Breast epithelium (tissue), 4 donors: ENCODE data around the gene SPATS2. TPM values are rescaled to one million over a fixed set of nuclear protein-coding genes. Genes with fewer than 3 reads are reported as not detected.

Source experiments
- DNase-seq, 2 donors: peaks; one replicate each; pipeline ENCODE4 v3.0.0-alpha.2; 2019; ENCODE audit warnings: low spot score in 2 of 2
- H3K27ac ChIP-seq, 2 donors: fragments of 200-600 bp; sonication (generic) in 1 of 2; one replicate each; pipeline ENCODE4 v1.5.1; 2016 to 2019; ENCODE audit warnings: mild to moderate bottlenecking in 1 of 2
- H3K27me3 ChIP-seq, 2 donors: fragments of 200-600 bp; sonication (generic) in 1 of 2; one replicate each; pipeline versions ENCODE4 v1.5.1 to v1.6.0; 2017 to 2019; ENCODE audit warnings: control low read depth in 1 of 2, mild to moderate bottlenecking in 1 of 2
- H3K36me3 ChIP-seq: fragments of 200-600 bp; one replicate; pipeline ENCODE4 v1.5.1; 2019
- H3K4me1 ChIP-seq, 2 donors: fragments of 200-600 bp; sonication (generic); one replicate each; pipeline ENCODE4 v1.5.1; 2016 to 2019; ENCODE audit warnings: control low read depth in 1 of 2
- H3K4me3 ChIP-seq, 3 donors: fragments of 200-600 bp; sonication (generic); 1 replicate in 2 of 3; 2 replicates in 1 of 3; pipeline ENCODE4 v1.5.1; 2016 to 2019; ENCODE audit warnings: mild to moderate bottlenecking in 3 of 3, moderate library complexity in 2 of 3
- H3K9me3 ChIP-seq, 2 donors: fragments of 200-600 bp; sonication (generic) in 1 of 2; one replicate each; pipeline ENCODE4 v1.5.1; 2016 to 2019; ENCODE audit warnings: control low read depth in 1 of 2
- POLR2A ChIP-seq: fragments of 450-650 bp; IDR thresholded peaks from one replicate; pipeline ENCODE4 v1.6.1; 2016; ENCODE audit warnings: antibody characterized with exemption, mild to moderate bottlenecking, moderate library complexity
- POLR2AphosphoS5 ChIP-seq, 3 donors: sonication (generic); formaldehyde crosslinking; IDR thresholded peaks; one replicate each; pipeline ENCODE4 v1.6.1; 2017; ENCODE audit warnings: antibody characterized with exemption in 3 of 3
- intact Hi-C: fragments of 100-400 bp; cut with DNase I; formaldehyde crosslinking; loops from one replicate; pipeline ENCODE4 v1.15.1; 2023; ENCODE audit warnings: low total_unique reads
- total RNA-seq, 3 donors: library from RNA; depleted of rRNA; stranded (reverse); fragments of >200 nt; gene quantifications; one replicate each; pipeline ENCODE4 v1.1.0, GENCODE V29; 2016
- TF ChIP-seq, protein P1 (sequence below), 3 donors: fragments of 450-650 bp; IDR thresholded peaks; one replicate each; pipeline ENCODE4 v1.5.1; 2016 to 2017; ENCODE audit warnings: antibody characterized with exemption in 3 of 3, mild to moderate bottlenecking in 3 of 3, moderate library complexity in 3 of 3

SPATS2 gene
- total RNA-seq, 3 donors from 2014 or later, result 13.8 to 24.0 (median 22.0) TPM

DNA sequence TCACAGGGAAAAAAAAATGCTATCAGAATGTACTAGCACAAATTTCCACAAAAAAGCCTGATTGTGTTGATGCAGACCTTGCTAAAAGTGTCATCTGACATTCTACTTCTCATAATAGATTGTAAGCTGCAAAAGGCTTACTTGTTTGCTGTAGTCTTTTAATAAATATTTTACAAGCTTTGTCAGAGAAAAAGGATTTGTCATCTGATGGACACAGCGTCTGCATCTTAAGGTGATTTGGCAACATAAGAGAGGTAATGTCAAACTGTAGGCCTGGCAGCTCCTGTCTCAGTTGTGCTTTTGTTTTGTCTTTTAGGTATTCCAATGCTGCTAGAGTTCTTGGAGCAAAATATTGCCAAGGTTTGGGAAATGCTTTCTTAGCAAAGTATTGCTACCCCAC lies 145.3 kb downstream of the SPATS2 start:
- Histone ChIP-seq H3K9me3 (no peaks in the 10 kb centered on the region), H3K4me1 (no peaks in the 10 kb centered on the region), H3K4me3 (no peak overlapping the region), H3K27ac (no peak overlapping the region), H3K36me3 (no peaks in the 10 kb centered on the region), H3K27me3 (no peaks in the 10 kb centered on the region)
- no peak for DNase-seq
- intact Hi-C loops, result loop anchor here (1.0 to 10.0 kb wide), 2 partner anchors 9 to 168 kb away; partner anchors contain the start of gene DNAJC22
- TF ChIP-seq POLR2AphosphoS5 (IDR thresholded peaks at IDR 0.05) (no peak), POLR2A (no peak)
- TF ChIP-seq, protein P1, sequence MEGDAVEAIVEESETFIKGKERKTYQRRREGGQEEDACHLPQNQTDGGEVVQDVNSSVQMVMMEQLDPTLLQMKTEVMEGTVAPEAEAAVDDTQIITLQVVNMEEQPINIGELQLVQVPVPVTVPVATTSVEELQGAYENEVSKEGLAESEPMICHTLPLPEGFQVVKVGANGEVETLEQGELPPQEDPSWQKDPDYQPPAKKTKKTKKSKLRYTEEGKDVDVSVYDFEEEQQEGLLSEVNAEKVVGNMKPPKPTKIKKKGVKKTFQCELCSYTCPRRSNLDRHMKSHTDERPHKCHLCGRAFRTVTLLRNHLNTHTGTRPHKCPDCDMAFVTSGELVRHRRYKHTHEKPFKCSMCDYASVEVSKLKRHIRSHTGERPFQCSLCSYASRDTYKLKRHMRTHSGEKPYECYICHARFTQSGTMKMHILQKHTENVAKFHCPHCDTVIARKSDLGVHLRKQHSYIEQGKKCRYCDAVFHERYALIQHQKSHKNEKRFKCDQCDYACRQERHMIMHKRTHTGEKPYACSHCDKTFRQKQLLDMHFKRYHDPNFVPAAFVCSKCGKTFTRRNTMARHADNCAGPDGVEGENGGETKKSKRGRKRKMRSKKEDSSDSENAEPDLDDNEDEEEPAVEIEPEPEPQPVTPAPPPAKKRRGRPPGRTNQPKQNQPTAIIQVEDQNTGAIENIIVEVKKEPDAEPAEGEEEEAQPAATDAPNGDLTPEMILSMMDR (IDR thresholded peaks at IDR 0.05), result no peak

DNA sequence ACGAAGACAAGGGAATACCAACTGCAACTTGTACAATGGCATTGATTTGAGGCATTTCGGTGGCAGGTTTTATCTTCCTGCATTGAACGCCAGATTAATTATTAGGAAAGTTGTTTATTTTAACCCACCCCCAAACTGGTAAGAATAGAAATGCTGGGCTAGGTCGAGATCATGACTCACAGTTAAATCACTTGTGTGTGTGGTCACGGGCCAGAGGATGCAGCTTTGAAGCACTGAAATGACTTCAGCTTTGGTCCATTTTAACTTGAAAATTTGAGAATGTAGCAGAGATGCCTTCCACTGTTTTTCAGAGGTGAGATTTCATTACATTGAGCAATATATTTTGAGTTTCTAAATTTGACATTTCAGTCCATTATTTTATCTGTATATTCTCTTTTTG lies 148.0 kb downstream of the SPATS2 start:
- H3K9me3 ChIP-seq, result no peaks in the 10 kb centered on the region
- TF ChIP-seq POLR2A, result no peak
- intact Hi-C loops, result loop anchor here (10.0 kb wide), 1 partner anchor 170 kb away; the partner anchor contains the start of gene DNAJC22
- H3K4me1 ChIP-seq, result no peaks in the 10 kb centered on the region
- H3K27ac ChIP-seq, result no peak overlapping the region
- H3K27me3 ChIP-seq, result no peaks in the 10 kb centered on the region
- DNase-seq, result no peak
- H3K36me3 ChIP-seq, result no peaks in the 10 kb centered on the region
- H3K4me3 ChIP-seq, result no peak overlapping the region

DNA sequence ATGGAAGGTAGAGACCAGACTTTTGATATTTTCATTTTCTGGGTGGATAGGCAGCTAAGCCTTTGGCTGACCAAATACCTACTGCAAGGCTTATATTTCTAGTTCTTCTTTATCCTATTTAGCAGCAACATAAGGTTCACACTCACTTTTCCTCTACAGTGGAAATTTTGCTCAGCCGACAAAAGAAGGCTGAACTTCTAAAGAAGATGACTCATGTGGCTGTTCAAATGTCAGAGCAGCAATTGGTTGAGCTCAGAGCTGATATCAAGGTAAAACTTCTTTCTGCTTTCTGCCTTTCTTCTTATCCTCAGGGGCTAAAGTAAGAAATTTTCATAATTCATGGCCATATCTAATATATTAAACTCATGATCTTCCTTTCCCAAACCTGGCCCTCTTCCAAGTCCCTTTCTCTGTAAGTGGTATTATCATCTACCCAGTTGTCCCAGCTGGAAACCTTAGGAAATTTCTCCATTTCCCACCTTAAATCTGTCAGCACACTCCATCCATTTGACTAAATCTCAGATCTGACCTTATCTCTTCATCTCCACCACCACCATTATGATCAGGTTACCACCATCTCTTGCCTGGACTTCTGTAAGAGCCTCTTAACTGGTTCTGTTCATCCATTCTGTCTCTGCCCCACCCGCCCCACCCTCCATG lies 151.8 kb downstream of the SPATS2 start:
- Histone ChIP-seq H3K27ac (no peak overlapping the region), H3K4me3 (no peak overlapping the region), H3K36me3 (no peaks in the 10 kb centered on the region), H3K4me1 (no peaks in the 10 kb centered on the region), H3K9me3 (no peaks in the 10 kb centered on the region), H3K27me3 (no peaks in the 10 kb centered on the region)
- no peak for DNase-seq
- TF ChIP-seq, protein P1 (IDR thresholded peaks at IDR 0.05), result no peak
- TF ChIP-seq POLR2AphosphoS5 (IDR thresholded peaks at IDR 0.05) (no peak), POLR2A (no peak)
- intact Hi-C loops, result loop anchor here (10.0 kb wide), 1 partner anchor 174 kb away; the partner anchor contains the start of gene DNAJC22

DNA sequence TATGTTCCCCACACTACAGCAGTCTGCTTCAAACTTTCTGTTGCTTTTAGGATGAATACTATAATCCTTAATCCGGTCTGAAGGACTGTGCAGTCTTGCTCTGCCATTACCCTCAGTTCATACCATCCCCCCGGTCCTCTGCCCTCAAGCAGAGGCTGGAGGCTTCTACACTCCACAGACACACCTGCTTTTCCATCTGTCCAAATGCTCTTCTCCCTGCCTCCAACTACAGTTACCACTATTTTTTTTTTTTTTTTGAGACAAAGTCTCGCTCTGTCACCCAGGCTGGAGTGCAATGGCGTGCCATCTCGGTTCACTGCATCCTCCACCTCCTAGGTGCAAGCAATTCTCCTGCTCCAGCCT lies 152.3 kb downstream of the SPATS2 start:
- TF ChIP-seq POLR2AphosphoS5 (IDR thresholded peaks at IDR 0.05) (no peak), POLR2A (no peak)
- TF ChIP-seq, protein P1 (IDR thresholded peaks at IDR 0.05), result no peak
- no peaks in the 10 kb centered on the region for H3K27me3 ChIP-seq
- no peak overlapping the region for H3K4me3 ChIP-seq
- H3K36me3 ChIP-seq, result no peaks in the 10 kb centered on the region
- DNase-seq, result no peak
- intact Hi-C loops, result loop anchor here (10.0 kb wide), 1 partner anchor 175 kb away; the partner anchor contains the start of gene DNAJC22
- no peaks in the 10 kb centered on the region for H3K9me3 ChIP-seq
- H3K4me1 ChIP-seq, result no peaks in the 10 kb centered on the region
- H3K27ac ChIP-seq, result no peak overlapping the region

DNA sequence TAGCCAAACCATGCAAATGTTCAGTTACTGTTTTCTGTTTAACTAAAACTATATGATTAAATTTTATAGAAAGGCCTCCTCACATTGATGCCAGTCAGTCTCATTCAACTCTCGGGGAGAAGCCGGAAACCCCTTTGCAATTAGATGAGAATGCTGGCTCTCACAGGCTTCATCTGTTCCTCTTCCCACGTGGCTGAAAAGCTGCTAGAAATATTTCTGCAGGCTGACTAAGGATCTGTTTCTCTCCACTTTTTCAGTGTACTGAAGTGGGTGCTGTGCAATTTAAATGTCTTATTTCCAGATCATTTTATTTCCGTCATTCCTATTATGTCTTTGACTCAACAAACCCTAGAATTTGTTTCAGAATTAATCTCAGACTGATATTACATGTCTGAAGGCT lies 154.1 kb downstream of the SPATS2 start:
- intact Hi-C loops, result loop anchor here (1.0 kb wide), 1 partner anchor 9 kb away; no protein-coding TSS in a partner anchor
- no peaks in the 10 kb centered on the region for H3K9me3 ChIP-seq
- no peak overlapping the region for H3K4me3 ChIP-seq
- TF ChIP-seq, protein P1 (IDR thresholded peaks at IDR 0.05), result no peak
- TF ChIP-seq POLR2AphosphoS5 (IDR thresholded peaks at IDR 0.05), result no peak
- TF ChIP-seq POLR2A, result no peak
- no peaks in the 10 kb centered on the region for H3K27me3 ChIP-seq
- DNase-seq, result no peak
- no peaks in the 10 kb centered on the region for H3K36me3 ChIP-seq
- H3K4me1 ChIP-seq, result no peaks in the 10 kb centered on the region
- H3K27ac ChIP-seq, result no peak overlapping the region
